Renal cortex interstitium (tissue), 11 donors: ENCODE data around the gene MAGI2. TPM values are rescaled to one million over a fixed set of nuclear protein-coding genes. Genes with fewer than 3 reads are reported as not detected.

Experiments used
- DNase-seq, 11 donors: peaks; one replicate each; pipeline ENCODE4 v3.0.0-alpha.2; 2013; ENCODE audit warnings: low read depth in 9 of 11, low spot score in 4 of 11; ENCODE audit errors: extremely low read depth in 1 of 11
- polyA plus RNA-seq, 3 donors: library from polyadenylated mRNA; unstranded; fragments of 120-200 nt; gene quantifications; one replicate each; pipeline ENCODE4 v1.2.1, GENCODE V29; 2013; ENCODE audit not compliant: insufficient read length in 3 of 3

MAGI2 gene
- polyA plus RNA-seq, 3 donors: 32.0 to 34.5 (median 33.9) TPM

- no peak for DNase-seq
These were observed 660.8 kb downstream of the MAGI2 start for GRCh38 chr7:78792624-78793023.

GRCh38 chr7:78792006-78792405 lies 661.5 kb downstream of the MAGI2 start:
- no peak for DNase-seq

GRCh38 chr7:78788464-78788863 lies 665.0 kb downstream of the MAGI2 start:
- DNase-seq: no peak

- no peak for DNase-seq
These were observed 665.6 kb downstream of the MAGI2 start for GRCh38 chr7:78787854-78788253.

GRCh38 chr7:78786055-78786454 lies 667.4 kb downstream of the MAGI2 start:
- no peak for DNase-seq

GRCh38 chr7:78783179-78783962 lies 670.1 kb downstream of the MAGI2 start:
- no peak for DNase-seq

- DNase-seq: no peak
These were observed 672.9 kb downstream of the MAGI2 start for GRCh38 chr7:78780560-78780959.

- DNase-seq: no peak
These were observed 673.7 kb downstream of the MAGI2 start for GRCh38 chr7:78779788-78780187.

- DNase-seq: no peak
These were observed 675.6 kb downstream of the MAGI2 start for GRCh38 chr7:78777829-78778228.

- DNase-seq: peak in 1 of 11 donors; percentile 9
These were observed 682.8 kb downstream of the MAGI2 start for GRCh38 chr7:78770422-78771410.

GRCh38 chr7:78769481-78770101 lies 683.9 kb downstream of the MAGI2 start:
- no peak for DNase-seq

- DNase-seq: no peak
These were observed 684.6 kb downstream of the MAGI2 start for GRCh38 chr7:78768859-78769258.

- DNase-seq: no peak
These were observed 687.3 kb downstream of the MAGI2 start for GRCh38 chr7:78765943-78766729.

GRCh38 chr7:78764571-78764970 lies 688.9 kb downstream of the MAGI2 start:
- DNase-seq: no peak

GRCh38 chr7:78762625-78763024 lies 690.8 kb downstream of the MAGI2 start:
- DNase-seq: no peak

- DNase-seq: peak in 3 of 11 donors; percentile 25 to 35 (median 26)
These were observed 692.7 kb downstream of the MAGI2 start for GRCh38 chr7:78760620-78761355.

GRCh38 chr7:78752554-78752953 lies 700.9 kb downstream of the MAGI2 start:
- DNase-seq: no peak

GRCh38 chr7:78751253-78751652 lies 702.2 kb downstream of the MAGI2 start:
- no peak for DNase-seq
